CD4-positive, alpha-beta T cell treated with Interleukin-1 beta for 1 hour (primary cell): ENCODE results near the gene ERFL.
"Not testable (repeated sequence)": the region's sequence is repeated elsewhere in the genome, so short reads cannot be mapped to it uniquely, and the experiment has no call there.

Source experiments
- DNase-seq, 2 donors: peaks; one replicate each; pipeline ENCODE4 v3.0.0-alpha.2; 2020 to 2022

ERFL gene

GRCh38 chr19:41926763-41927496 lies 1.3 kb downstream of the ERFL start:
- DNase-seq: no peak

GRCh38 chr19:41926028-41926762 lies 2.1 kb downstream of the ERFL start:
- DNase-seq: no peak

- DNase-seq: no peak
Observed at GRCh38 chr19:41925208-41926003, 2.8 kb downstream of the ERFL start.

GRCh38 chr19:41924151-41925145 lies 3.8 kb downstream of the ERFL start:
- no peak for DNase-seq

GRCh38 chr19:41923045-41923788 lies 5.0 kb downstream of the ERFL start:
- DNase-seq: no peak

GRCh38 chr19:41922585-41922984 lies 5.7 kb downstream of the ERFL start:
- DNase-seq: no peak

GRCh38 chr19:41921577-41922576 lies 6.4 kb downstream of the ERFL start:
- DNase-seq: no peak

GRCh38 chr19:41920882-41921576 lies 7.2 kb downstream of the ERFL start:
- no peak for DNase-seq

GRCh38 chr19:41919948-41920712 lies 8.1 kb downstream of the ERFL start:
- no peak for DNase-seq

GRCh38 chr19:41918653-41919244 lies 9.5 kb downstream of the ERFL start:
- no peak for DNase-seq

GRCh38 chr19:41918095-41918494 lies 10.2 kb downstream of the ERFL start:
- no peak for DNase-seq

GRCh38 chr19:41917676-41918075 lies 10.6 kb downstream of the ERFL start:
- no peak for DNase-seq

- DNase-seq: no peak
Observed at GRCh38 chr19:41915776-41916414, 12.4 kb downstream of the ERFL start.

- no peak for DNase-seq
Observed at GRCh38 chr19:41915021-41915775, 13.1 kb downstream of the ERFL start.

- not testable (repeated sequence) for DNase-seq
Observed at GRCh38 chr19:41914424-41914834, 13.8 kb downstream of the ERFL start.

GRCh38 chr19:41913538-41914423 lies 14.5 kb downstream of the ERFL start:
- no peak for DNase-seq
